Upper lobe of right lung (tissue), 1 donor: ENCODE results near the gene MEG3. TPM values are rescaled to one million over a fixed set of nuclear protein-coding genes. Genes with fewer than 3 reads are reported as not detected.

Experiments
- ATAC-seq: fragments of 200-7000 bp; cut with Tn5 transposase; one replicate; pipeline ENCODE4 v1.9.1; 2020; ENCODE audit warnings: mild to moderate bottlenecking, moderate library complexity
- DNase-seq: peaks from one replicate; pipeline ENCODE4 v3.0.0-alpha.2; 2020
- H3K27ac ChIP-seq: fragments of 200-600 bp; one replicate; pipeline ENCODE4 v1.8.0; 2022
- H3K27me3 ChIP-seq: fragments of 200-600 bp; one replicate; pipeline ENCODE4 v1.8.0; 2022; ENCODE audit warnings: mild to moderate bottlenecking
- H3K36me3 ChIP-seq: fragments of 200-600 bp; one replicate; pipeline ENCODE4 v1.8.0; 2022
- H3K4me1 ChIP-seq: fragments of 200-600 bp; one replicate; pipeline ENCODE4 v1.8.0; 2022
- H3K4me3 ChIP-seq: fragments of 200-600 bp; one replicate; pipeline ENCODE4 v1.8.0; 2022; ENCODE audit warnings: mild to moderate bottlenecking
- H3K9me3 ChIP-seq: fragments of 200-600 bp; one replicate; pipeline ENCODE4 v1.8.0; 2022
- intact Hi-C: fragments of 100-400 bp; cut with DNase I; formaldehyde crosslinking; loops from one replicate; pipeline ENCODE4 v1.11.0; 2022
- total RNA-seq: library from RNA; stranded (reverse); fragmentation: NEBNext Ultra II Directional; extraction: Animal tissue kit (Norgen Biotek cat#: 25700); gene quantifications from one replicate; pipeline ENCODE4 v1.2.1, GENCODE V29; 2021
- TF ChIP-seq, protein P1 (sequence below): fragments of 200-600 bp; IDR thresholded peaks from one replicate; pipeline ENCODE4 v1.8.0; 2022; ENCODE audit warnings: antibody characterized with exemption
- donor health status: DM: no; HTN: yes; CAD: no; lungs with severe emphysema.

MEG3 gene
- total RNA-seq, 1 donor from 2014 or later: 15.6 TPM

DNA sequence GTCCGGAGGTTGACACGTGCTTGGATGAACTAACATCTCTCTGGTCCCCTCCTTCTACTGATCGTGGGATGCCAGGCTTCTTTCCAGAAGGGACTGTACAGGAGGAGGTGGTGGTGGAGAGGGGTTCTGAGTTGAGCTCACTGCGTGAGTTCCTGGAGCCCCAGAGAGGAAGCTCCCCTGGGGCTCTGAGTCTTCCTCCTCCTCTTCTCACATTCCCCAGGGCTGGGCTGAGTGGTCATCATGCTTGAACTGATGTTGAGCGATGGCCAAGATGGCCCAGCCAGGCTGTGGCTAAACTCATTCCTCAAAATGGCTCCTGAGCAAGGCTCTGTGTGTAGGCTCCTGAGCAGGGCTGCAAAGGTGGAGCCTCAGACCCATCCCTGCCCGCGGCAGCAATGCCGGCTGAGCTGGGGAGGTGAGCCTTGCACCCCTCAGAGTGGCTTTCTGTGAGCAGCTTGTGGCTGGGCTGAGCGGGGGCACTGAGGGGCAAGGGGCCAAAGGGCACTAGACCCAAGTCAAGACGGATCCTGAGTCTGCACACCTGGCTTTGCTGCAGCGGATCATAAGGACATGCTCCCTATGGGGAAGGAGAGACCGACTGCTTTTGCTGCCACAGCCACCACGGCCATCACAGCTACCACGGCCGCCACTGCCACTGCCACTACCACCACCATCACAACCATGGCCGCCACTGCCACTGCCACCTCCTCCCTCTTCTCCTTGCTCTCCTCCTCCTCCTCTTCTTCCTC, 35.4 kb downstream of the MEG3 start:
- Histone ChIP-seq H3K36me3 (no peaks in the 10 kb centered on the region), H3K9me3 (no peaks in the 10 kb centered on the region), H3K27me3 (peaks cover 7% of the 10 kb centered on the region), H3K4me3 (no peak overlapping the region), H3K4me1 (no peaks in the 10 kb centered on the region), H3K27ac (no peak overlapping the region)
- ATAC-seq (no peak), DNase-seq (peak; percentile 28)
- TF ChIP-seq, protein P1, sequence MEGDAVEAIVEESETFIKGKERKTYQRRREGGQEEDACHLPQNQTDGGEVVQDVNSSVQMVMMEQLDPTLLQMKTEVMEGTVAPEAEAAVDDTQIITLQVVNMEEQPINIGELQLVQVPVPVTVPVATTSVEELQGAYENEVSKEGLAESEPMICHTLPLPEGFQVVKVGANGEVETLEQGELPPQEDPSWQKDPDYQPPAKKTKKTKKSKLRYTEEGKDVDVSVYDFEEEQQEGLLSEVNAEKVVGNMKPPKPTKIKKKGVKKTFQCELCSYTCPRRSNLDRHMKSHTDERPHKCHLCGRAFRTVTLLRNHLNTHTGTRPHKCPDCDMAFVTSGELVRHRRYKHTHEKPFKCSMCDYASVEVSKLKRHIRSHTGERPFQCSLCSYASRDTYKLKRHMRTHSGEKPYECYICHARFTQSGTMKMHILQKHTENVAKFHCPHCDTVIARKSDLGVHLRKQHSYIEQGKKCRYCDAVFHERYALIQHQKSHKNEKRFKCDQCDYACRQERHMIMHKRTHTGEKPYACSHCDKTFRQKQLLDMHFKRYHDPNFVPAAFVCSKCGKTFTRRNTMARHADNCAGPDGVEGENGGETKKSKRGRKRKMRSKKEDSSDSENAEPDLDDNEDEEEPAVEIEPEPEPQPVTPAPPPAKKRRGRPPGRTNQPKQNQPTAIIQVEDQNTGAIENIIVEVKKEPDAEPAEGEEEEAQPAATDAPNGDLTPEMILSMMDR: no peak
- intact Hi-C loops: no loop called here

DNA sequence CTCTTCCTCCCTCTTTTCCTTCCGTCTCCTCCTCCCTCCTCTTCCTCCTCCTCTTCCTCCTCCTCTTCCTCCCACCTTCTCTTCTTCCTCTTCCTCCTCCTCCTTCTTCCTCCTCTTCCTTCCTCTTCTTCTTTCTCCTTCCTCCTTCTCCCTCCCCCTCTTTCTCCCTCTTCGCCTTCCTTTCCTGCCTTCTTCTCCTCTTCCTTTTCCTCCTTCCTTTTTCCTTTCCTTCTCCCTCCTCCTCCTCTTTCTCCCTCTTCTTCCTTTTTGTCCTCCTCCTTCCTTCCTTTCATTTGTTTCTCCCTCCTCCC, 36.0 kb downstream of the MEG3 start:
- intact Hi-C loops: no loop called here
- H3K36me3 ChIP-seq: no peaks in the 10 kb centered on the region
- H3K4me3 ChIP-seq: no peak overlapping the region
- DNase-seq (no peak), ATAC-seq (no peak)
- H3K4me1 ChIP-seq: no peaks in the 10 kb centered on the region
- H3K27me3 ChIP-seq: peaks cover 7% of the 10 kb centered on the region
- H3K9me3 ChIP-seq: no peaks in the 10 kb centered on the region
- TF ChIP-seq, protein P1: no peak
- H3K27ac ChIP-seq: no peak overlapping the region

DNA sequence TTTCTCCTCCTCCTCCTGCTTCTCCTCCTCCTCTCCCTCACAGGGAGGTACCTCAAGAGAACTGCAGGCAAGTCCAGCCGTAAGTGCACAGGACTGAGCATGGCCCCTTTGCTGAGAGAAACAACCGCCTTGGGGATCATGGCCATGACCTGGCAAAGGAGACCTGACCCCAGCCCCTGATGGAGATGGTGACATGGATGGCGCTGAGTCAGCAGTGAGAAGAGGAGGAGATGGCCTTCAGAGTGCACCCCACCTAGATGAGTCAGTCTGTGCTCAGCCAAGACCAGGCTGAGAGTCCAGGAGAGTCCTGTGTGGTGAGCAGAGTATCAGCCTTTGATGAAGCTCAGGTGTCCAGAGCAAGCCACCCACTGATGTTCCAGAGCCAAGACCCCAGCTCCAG, 36.4 kb downstream of the MEG3 start:
- Histone ChIP-seq H3K9me3 (no peaks in the 10 kb centered on the region), H3K27ac (no peak overlapping the region), H3K36me3 (no peaks in the 10 kb centered on the region), H3K4me3 (no peak overlapping the region), H3K4me1 (no peaks in the 10 kb centered on the region), H3K27me3 (peaks cover 7% of the 10 kb centered on the region)
- no peak for ATAC-seq
- DNase-seq: peak; percentile 40
- intact Hi-C loops: no loop called here
- TF ChIP-seq, protein P1: no peak

DNA sequence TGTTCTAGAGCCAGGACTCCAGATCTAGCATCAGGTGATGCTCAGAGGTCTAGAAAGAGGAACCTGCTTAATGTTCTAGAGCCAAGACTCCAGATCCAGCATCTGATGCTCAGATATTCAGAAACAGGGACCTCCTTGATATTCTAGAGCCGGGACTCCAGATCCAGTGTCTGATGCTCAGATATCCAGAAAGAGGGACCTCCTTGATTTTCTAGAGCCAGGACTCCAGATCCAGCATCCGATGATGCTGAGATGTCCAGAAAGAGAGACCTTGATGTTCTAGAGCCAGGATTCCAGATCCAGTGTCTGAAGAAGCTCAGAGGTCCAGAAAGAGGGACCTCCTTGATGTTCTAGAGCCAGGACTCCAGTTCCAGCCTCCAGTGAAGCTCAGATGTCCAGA, 36.9 kb downstream of the MEG3 start:
- Histone ChIP-seq H3K36me3 (no peaks in the 10 kb centered on the region), H3K4me3 (no peak overlapping the region), H3K27ac (no peak overlapping the region), H3K27me3 (peaks cover 5% of the 10 kb centered on the region), H3K9me3 (no peaks in the 10 kb centered on the region), H3K4me1 (no peaks in the 10 kb centered on the region)
- ATAC-seq: no peak
- TF ChIP-seq, protein P1: no peak
- no peak for DNase-seq
- intact Hi-C loops: no loop called here

DNA sequence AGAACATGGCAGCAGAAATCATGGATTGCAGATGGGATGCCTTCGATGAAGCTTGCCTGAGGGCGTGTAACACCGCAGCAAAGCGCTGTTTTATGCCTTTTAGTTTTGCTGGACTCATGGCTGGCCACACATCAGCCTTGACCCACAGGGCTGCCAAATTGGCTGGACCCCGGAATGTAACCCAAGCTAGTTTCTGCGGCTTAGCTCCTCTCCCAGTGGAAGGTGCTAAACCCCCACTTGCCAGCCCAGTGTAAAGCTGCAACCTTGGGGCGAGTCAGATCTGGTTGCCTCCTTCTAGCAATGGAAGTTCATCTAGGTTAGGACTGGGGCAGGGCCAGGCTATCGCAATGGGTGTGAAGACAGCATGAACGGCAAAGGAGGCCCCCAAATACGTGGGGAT, 38.3 kb downstream of the MEG3 start:
- no peaks in the 10 kb centered on the region for H3K4me1 ChIP-seq
- intact Hi-C loops: no loop called here
- H3K36me3 ChIP-seq: no peaks in the 10 kb centered on the region
- no peaks in the 10 kb centered on the region for H3K27me3 ChIP-seq
- H3K27ac ChIP-seq: no peak overlapping the region
- no peaks in the 10 kb centered on the region for H3K9me3 ChIP-seq
- H3K4me3 ChIP-seq: no peak overlapping the region
- no peak for ATAC-seq
- DNase-seq: peak; percentile 42
- TF ChIP-seq, protein P1: no peak
